Activated CD8-positive, alpha-beta T cell treated with anti-CD3 and anti-CD28 coated beads for 36 hours (primary cell): ENCODE measurements around the gene WWC2. TPM values are rescaled to one million over a fixed set of nuclear protein-coding genes. Genes with fewer than 3 reads are reported as not detected.

ENCODE experiments used
- ATAC-seq: fragments of 200-7000 bp; cut with Tn5 transposase; one replicate; pipeline ENCODE4 v1.10.0; 2021; ENCODE audit warnings: mild to moderate bottlenecking, moderate library complexity
- CTCF ChIA-PET: fragments of 350-600 bp; sonication (Branson Sonifier 250); formaldehyde crosslinking; loops from one replicate; lab custom pipeline; 2021; ENCODE audit warnings: antibody characterized with exemption; lab: Charles Lee
- POLR2A ChIA-PET: fragments of 350-600 bp; sonication (Branson Sonifier 250); formaldehyde crosslinking; loops from one replicate; lab custom pipeline; 2021; ENCODE audit warnings: antibody characterized with exemption; lab: Charles Lee
- DNase-seq: peaks from one replicate; pipeline ENCODE4 v3.0.0-alpha.2; 2020
- H3K27ac Mint-ChIP-seq: one replicate; pipeline ENCODE4 v1.8.0; 2021; ENCODE audit warnings: mild to moderate bottlenecking, mixed read lengths
- H3K27me3 Mint-ChIP-seq: one replicate; pipeline ENCODE4 v1.8.0; 2021; ENCODE audit warnings: mixed read lengths
- H3K36me3 Mint-ChIP-seq: one replicate; pipeline ENCODE4 v1.8.0; 2021; ENCODE audit warnings: low read depth, mixed read lengths
- H3K4me1 Mint-ChIP-seq: one replicate; pipeline ENCODE4 v1.8.0; 2021; ENCODE audit warnings: low read depth, mixed read lengths
- H3K4me3 Mint-ChIP-seq: one replicate; pipeline ENCODE4 v1.8.0; 2021; ENCODE audit warnings: mild to moderate bottlenecking, moderate library complexity, mixed read lengths
- H3K9me3 Mint-ChIP-seq: one replicate; pipeline ENCODE4 v1.8.0; 2021; ENCODE audit warnings: mixed read lengths
- intact Hi-C: fragments of 100-400 bp; cut with micrococcal nuclease; formaldehyde crosslinking; loops from one replicate; pipeline ENCODE4 v1.10.0; 2022
- total RNA-seq, 2 experiments: library from RNA; stranded (reverse); gene quantifications; one replicate each; pipeline ENCODE4 v1.2.3, GENCODE V29; 2021
- TF ChIP-seq, protein P1 (sequence below): fragments of 200-600 bp; IDR thresholded peaks from one replicate; pipeline ENCODE4 v1.8.0; 2022; ENCODE audit warnings: antibody characterized with exemption, mild to moderate bottlenecking

The WWC2 gene
- total RNA-seq, 2 experiments from 2014 or later, result 1.9 TPM

DNA sequence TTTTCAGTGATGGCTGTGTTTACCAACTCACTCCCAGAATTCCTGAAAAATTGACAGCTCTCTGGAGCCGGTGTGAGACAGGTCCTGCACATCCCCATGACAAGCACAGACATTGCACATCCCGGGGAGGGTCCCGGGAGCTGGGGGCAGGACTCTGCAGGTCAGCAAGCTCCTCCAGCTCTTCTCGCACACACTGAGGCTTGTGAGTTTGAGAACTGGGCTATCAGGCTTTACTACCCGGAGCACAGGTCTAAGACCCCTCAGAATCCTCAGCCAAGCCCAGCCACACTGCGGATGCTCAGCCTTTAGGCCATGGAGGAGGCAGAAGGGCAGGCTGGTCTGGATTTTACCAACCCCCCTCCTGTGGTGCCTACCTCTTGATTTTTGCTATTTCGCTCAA is 228.8 kb downstream of the WWC2 start:
- POLR2A ChIA-PET, result no interaction called here
- TF ChIP-seq, protein P1, sequence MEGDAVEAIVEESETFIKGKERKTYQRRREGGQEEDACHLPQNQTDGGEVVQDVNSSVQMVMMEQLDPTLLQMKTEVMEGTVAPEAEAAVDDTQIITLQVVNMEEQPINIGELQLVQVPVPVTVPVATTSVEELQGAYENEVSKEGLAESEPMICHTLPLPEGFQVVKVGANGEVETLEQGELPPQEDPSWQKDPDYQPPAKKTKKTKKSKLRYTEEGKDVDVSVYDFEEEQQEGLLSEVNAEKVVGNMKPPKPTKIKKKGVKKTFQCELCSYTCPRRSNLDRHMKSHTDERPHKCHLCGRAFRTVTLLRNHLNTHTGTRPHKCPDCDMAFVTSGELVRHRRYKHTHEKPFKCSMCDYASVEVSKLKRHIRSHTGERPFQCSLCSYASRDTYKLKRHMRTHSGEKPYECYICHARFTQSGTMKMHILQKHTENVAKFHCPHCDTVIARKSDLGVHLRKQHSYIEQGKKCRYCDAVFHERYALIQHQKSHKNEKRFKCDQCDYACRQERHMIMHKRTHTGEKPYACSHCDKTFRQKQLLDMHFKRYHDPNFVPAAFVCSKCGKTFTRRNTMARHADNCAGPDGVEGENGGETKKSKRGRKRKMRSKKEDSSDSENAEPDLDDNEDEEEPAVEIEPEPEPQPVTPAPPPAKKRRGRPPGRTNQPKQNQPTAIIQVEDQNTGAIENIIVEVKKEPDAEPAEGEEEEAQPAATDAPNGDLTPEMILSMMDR, result no peak
- DNase-seq, result no peak
- ATAC-seq, result no peak
- no peaks in the 10 kb centered on the region for H3K9me3 Mint-ChIP-seq
- H3K4me1 Mint-ChIP-seq, result no peaks in the 10 kb centered on the region
- intact Hi-C loops, result no loop called here
- no peaks in the 10 kb centered on the region for H3K36me3 Mint-ChIP-seq
- H3K4me3 Mint-ChIP-seq, result no peak overlapping the region
- H3K27ac Mint-ChIP-seq, result no peak overlapping the region
- peaks cover 3% of the 10 kb centered on the region for H3K27me3 Mint-ChIP-seq
- CTCF ChIA-PET, result interaction anchor here (1.0 kb wide), 2 partner anchors 9 to 11 kb away, joined by 3 to 5 read pairs; no protein-coding TSS in a partner anchor

DNA sequence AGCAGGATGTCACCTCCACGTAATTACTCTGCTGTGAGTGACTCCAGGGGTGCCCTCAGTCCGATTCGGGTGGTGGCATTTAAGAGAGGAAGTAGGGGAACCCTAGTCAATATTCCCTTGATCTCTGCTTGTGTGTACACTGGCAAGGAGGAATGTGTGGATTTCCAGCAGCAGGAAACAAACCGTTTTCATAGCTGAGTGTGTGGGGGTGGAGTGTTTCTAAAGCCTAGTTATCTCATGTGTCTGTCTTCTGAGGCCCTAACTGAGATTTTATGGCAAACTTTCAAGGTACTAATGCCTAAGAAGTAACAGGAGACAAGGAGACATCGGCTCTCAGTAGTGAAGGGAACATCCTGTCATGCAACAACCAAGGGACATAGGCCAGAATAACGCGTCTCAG is 229.8 kb downstream of the WWC2 start:
- Mint-ChIP-seq H3K4me1 (no peaks in the 10 kb centered on the region), H3K27me3 (peaks cover 8% of the 10 kb centered on the region), H3K4me3 (no peak overlapping the region), H3K36me3 (no peaks in the 10 kb centered on the region), H3K9me3 (no peaks in the 10 kb centered on the region), H3K27ac (no peak overlapping the region)
- DNase-seq (no peak), ATAC-seq (no peak)
- TF ChIP-seq, protein P1, result no peak
- ChIA-PET CTCF (interaction anchor here (1.0 kb wide), 1 partner anchor 10 kb away, joined by 5 read pairs; no protein-coding TSS in a partner anchor), POLR2A (no interaction called here)
- intact Hi-C loops, result no loop called here

DNA sequence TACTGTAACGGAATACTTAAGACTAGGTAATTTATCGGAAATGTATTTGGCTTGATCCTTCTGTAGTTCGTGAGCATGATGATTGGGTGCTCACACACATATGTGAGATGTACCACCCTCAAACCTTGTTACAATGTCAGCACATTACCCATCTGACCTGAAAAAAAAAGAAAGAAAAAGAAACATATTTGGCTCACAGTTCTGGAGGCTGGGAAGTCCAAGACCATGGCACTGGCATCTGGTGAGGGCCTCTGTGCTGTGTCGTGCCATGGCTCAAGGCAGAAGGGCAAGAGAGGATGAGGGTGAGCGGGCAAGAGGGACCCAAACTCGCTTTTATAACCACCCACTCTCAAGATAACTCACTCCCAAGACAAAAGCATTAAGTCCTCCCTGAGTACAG is 230.2 kb downstream of the WWC2 start:
- ATAC-seq (no peak), DNase-seq (no peak)
- TF ChIP-seq, protein P1, result no peak
- no peaks in the 10 kb centered on the region for H3K36me3 Mint-ChIP-seq
- peaks cover 12% of the 10 kb centered on the region for H3K27me3 Mint-ChIP-seq
- H3K4me3 Mint-ChIP-seq, result no peak overlapping the region
- intact Hi-C loops, result no loop called here
- POLR2A ChIA-PET, result no interaction called here
- H3K9me3 Mint-ChIP-seq, result no peaks in the 10 kb centered on the region
- CTCF ChIA-PET, result no interaction called here
- no peaks in the 10 kb centered on the region for H3K4me1 Mint-ChIP-seq
- no peak overlapping the region for H3K27ac Mint-ChIP-seq

DNA sequence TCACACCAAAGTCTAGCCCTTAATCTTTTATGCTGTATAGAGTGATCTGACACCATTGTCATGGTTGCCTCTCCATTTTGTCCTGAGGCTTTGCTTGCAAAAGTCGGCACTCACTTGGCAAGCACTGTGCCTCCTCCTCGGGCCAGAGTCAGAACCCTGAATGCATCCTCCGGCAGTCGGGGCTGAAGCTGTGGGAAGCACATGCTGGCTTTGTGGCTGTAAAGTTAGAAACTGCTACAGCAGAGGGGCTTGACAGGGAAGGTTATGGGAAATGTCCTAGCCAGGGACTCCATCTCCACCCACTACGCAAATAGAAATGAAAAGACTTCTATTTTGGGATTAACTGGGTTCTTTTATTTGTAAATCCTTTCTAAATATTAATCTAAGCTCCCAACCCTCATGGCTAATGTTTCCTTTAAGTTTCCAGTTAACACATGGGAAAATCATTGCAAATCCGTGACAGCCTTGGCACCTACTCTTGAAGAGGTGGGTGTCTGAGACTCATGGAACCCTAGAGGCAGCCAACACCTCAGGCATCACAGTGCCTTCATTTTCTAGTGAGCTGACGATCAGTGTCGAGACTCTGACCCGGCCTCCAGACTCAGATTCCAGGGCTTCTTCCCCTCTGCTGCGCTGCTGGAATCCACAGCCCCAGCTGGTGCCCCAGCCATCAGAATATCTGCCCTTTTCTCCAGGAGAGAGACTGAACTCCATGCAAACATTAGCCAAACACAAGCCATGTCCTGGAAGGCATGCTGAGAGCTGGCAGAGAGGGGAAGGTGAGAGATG is 231.1 kb downstream of the WWC2 start:
- peaks cover 12% of the 10 kb centered on the region for H3K27me3 Mint-ChIP-seq
- no peak for DNase-seq
- no peak overlapping the region for H3K4me3 Mint-ChIP-seq
- ChIA-PET CTCF (no interaction called here), POLR2A (no interaction called here)
- peaks cover under 1% of the 10 kb centered on the region for H3K4me1 Mint-ChIP-seq
- no peak overlapping the region for H3K27ac Mint-ChIP-seq
- TF ChIP-seq, protein P1, result no peak
- no peak for ATAC-seq
- no peaks in the 10 kb centered on the region for H3K9me3 Mint-ChIP-seq
- intact Hi-C loops, result no loop called here
- H3K36me3 Mint-ChIP-seq, result no peaks in the 10 kb centered on the region

DNA sequence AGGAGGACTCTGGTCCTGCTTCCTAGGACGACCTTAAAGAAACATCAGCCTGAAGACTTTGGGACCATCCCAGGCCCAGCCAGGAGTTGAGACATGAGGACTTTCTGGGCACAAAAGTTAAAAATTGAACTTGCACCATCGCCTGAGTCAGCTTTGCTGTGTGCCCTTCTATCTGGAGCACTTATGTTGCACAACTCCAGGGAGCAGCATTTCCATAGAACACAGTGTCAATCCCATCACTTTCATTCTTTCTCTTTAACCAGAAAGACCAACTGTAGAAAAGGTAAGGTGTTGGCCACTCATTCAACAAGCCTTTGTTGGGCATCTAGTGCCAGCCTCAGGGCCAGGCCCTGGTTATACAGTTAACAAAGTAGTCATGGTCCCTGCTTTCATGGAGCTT is 231.8 kb downstream of the WWC2 start:
- Mint-ChIP-seq H3K36me3 (no peaks in the 10 kb centered on the region), H3K9me3 (peaks cover 1% of the 10 kb centered on the region), H3K4me3 (no peak overlapping the region), H3K27me3 (peaks cover 16% of the 10 kb centered on the region), H3K27ac (no peak overlapping the region), H3K4me1 (peaks cover 7% of the 10 kb centered on the region)
- ATAC-seq (no peak), DNase-seq (no peak)
- intact Hi-C loops, result no loop called here
- ChIA-PET CTCF (no interaction called here), POLR2A (no interaction called here)
- TF ChIP-seq, protein P1, result no peak
